Ramos (cell line): Measurements from ENCODE around the gene ZNF227.
"Not testable (repeated sequence)": the region's sequence is repeated elsewhere in the genome, so short reads cannot be mapped to it uniquely, and the experiment has no call there.

ENCODE experiments used
- in situ Hi-C: fragments of 300-500 bp; cut with MboI; formaldehyde crosslinking; loops from one replicate; pipeline ENCODE4 v1.14.3; 2022; ENCODE audit warnings: low sequenced_read_pairs; ENCODE audit not compliant: unreplicated experiment

Gene ZNF227

GRCh38 chr19:44232867-44233266, 20.5 kb downstream of the ZNF227 start:
- in situ Hi-C loops = no loop called here

DNA sequence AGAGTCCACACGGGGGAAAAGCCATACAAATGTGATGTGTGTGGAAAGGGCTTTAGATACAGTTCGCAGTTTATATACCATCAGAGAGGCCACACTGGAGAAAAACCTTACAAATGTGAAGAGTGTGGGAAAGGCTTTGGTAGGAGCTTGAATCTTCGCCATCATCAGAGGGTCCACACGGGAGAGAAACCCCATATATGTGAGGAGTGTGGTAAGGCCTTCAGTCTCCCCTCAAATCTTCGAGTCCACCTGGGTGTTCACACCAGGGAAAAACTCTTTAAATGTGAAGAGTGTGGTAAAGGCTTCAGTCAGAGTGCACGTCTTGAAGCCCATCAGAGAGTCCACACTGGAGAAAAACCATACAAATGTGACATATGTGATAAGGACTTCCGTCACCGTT, 24.1 kb downstream of the ZNF227 start:
- in situ Hi-C loops = no loop called here

DNA sequence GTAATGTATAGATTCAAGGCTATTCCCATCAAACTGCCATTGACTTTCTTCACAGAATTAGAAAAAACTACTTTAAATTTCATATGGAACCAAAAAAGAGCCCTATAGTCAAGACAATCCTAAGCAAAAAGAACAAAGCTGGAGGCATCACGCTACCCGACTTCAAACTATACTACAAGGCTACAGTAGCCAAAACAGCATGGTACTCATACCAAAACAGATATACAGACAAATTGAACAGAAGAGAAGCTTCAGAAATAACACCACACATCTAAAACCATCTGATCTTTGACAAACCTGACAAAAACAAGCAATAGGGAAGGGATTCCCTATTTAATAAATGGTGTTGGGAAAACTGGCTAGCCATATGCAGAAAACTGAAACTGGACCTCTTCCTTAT, 40.0 kb downstream of the ZNF227 start:
- in situ Hi-C loops = not testable (repeated sequence)

GRCh38 chr19:44253392-44253791, 41.1 kb downstream of the ZNF227 start:
- in situ Hi-C loops = not testable (repeated sequence)

DNA sequence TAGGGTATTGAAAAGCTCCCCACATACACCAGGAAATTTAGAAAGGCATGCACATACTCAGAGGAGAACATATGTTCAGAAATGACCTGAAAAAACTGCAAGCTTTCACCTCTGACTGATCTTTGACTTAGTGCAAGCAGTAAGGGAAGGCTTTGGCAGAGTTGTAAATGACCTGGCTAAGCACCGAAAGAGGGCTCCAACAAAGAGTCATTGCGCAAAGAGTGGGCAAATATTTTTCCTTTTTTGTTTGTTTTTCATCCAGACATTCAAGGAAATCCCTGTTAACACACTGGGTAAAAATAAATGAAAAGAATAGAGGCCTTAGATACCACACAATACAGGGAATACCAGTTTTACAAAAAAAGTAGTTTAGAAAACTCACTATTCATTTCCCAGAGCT, 42.2 kb downstream of the ZNF227 start:
- in situ Hi-C loops = no loop called here

DNA sequence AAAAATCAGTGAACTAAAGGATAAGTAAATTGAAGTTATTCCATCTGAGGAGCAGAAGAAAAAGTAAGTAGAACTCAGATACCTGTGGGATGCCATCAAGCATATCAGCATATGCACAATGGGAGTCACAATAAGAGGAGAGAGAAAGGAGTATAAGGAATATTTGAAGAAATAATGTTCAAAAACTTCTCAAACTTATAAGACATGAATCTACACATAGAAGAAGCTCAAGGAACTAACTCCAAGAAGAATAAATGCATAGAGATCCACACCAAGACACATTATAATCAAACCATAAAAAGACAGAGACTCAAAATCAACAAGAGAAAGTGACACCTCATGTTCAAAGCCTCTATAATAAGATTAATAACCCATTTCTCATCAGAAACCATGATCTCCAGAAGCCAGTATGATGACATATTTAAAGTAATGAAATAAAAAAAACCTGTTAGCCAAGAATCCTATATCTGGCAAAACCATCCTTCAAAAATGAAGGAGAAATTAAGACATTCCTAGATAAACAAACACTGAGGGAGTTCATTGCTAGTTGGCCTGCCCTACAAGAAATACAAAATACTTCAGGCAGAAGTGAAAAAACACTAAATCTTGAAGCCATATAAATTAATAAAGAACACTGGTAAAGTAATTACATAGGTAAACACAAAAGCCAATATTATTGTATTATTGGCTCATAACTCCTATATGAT, 43.5 kb downstream of the ZNF227 start:
- in situ Hi-C loops = no loop called here

- in situ Hi-C loops = no loop called here
These were observed 45.8 kb downstream of the ZNF227 start for GRCh38 chr19:44258136-44258535.

- in situ Hi-C loops = no loop called here
These were observed 46.6 kb downstream of the ZNF227 start for GRCh38 chr19:44258835-44259413.

DNA sequence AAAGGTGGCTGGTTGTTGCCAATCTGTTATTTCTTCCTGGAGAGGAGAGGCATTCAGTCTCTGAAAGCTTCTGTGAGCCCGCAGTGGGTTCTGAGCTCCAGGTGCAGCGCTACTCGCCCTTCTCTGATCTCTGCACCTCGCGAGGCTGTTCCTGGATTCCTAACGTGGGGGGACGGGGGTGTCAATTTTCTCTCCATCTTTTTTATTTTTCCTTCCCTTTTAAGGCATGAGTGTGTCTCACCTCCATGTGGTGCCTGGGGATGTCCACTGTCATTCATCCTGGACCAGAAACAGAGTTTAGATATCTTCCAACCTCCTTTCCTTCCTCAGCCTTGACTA, 48.0 kb downstream of the ZNF227 start:
- in situ Hi-C loops = no loop called here

DNA sequence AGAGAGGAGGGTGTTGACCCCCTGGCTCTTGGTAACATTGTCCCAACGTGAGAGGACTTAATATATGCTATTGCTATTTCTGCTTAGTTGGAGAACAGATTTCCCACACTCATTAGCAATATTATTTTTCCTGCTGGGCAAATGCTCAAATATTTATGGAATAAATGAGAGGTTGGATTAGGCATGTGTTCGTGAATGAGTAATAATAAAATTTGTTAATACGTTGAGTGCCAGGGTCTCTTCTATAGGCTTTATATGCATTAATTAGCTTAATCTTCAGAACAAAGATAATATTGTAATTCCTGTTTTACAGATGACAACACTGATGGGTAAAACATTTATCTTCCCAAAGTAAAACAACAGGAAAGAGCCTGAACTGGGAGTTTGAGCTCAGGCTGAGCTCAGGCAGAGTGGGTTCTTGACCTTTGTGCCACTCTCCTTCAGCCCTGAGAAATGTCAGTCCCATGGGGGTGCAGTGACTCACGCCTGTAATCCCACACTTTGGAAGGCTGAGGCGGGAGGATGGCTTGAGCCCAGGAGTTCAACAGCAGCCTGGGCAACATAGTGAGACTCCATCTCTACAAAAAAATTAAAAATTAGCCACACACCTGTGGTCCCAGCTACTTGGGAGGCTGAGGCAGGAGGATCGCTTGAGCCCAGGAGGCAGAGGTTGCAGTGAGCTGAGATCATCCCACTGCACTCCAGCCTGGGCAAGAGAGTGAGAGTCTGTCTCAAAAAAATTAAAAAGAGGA, 48.5 kb downstream of the ZNF227 start:
- in situ Hi-C loops = no loop called here

DNA sequence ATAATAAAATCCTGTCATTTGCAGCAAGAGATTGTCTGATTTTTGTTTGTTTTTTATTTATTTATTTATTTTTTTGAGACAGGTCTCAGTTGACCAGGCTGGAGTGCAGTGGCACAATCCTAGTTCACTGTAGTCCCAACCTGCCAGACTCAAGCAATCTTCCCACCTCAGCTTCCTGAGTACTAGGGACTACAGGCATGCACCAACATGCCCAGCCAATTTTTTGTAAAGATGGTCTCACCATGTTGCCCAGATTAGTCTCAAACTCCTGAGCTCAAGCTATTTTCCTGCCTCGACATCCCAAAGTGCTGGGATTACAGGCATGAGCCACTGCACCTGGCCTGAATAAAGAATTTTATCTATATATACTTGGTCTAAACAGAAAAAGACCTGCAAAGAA, 65.0 kb downstream of the ZNF227 start:
- in situ Hi-C loops = no loop called here

GRCh38 chr19:44278181-44278690, 65.9 kb downstream of the ZNF227 start:
- in situ Hi-C loops = no loop called here

- in situ Hi-C loops = no loop called here
These were observed 68.6 kb downstream of the ZNF227 start for GRCh38 chr19:44280916-44281315.

- in situ Hi-C loops = no loop called here
These were observed 70.5 kb downstream of the ZNF227 start for GRCh38 chr19:44282846-44283245.

DNA sequence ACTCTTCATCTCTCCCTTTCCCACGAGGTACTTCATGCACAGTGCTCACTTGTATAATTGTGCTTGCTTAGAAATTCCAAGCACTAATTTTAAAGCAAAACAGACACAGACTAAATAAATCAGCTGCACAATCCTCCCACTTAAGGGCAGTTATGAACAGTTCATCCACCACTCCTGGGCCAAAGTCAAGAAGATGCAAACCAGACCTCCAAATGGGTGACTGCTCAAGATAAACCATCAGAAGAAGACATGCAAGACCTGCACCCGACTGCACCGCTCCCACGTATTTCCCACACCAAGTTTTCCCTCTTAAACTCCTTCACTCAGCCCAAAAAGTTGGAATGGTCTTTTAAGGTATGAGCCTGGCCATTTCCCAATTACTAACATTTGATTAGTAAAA, 72.6 kb downstream of the ZNF227 start:
- in situ Hi-C loops = no loop called here
